Karpas-422 (cell line): ENCODE data around the gene HPS5. TPM values are rescaled to one million over a fixed set of nuclear protein-coding genes. Genes with fewer than 3 reads are reported as not detected.

Source experiments
- DNase-seq: peaks from one replicate; pipeline ENCODE4 v3.0.0-alpha.2; 2015
- H2AFZ ChIP-seq: fragments of 200-600 bp; sonication (generic); 2 replicates; pipeline ENCODE4 v1.6.1; 2014; ENCODE audit warnings: antibody characterized with exemption, low read length, mixed read lengths
- H3K27ac ChIP-seq: fragments of 200-600 bp; sonication (generic); 2 replicates; pipeline ENCODE4 v1.5.1; 2014; ENCODE audit warnings: mild to moderate bottlenecking, low read length, moderate library complexity
- H3K27me3 ChIP-seq: fragments of 200-600 bp; sonication (generic); 2 replicates; pipeline ENCODE4 v1.6.1; 2014; ENCODE audit warnings: low read length, mixed read lengths
- H3K36me3 ChIP-seq: fragments of 200-600 bp; sonication (generic); 2 replicates; pipeline ENCODE4 v1.6.1; 2014; ENCODE audit warnings: low read length, mixed read lengths; ENCODE audit not compliant: insufficient read depth
- H3K4me1 ChIP-seq: fragments of 200-600 bp; sonication (generic); 2 replicates; pipeline ENCODE4 v1.6.1; 2014; ENCODE audit warnings: mild to moderate bottlenecking, low read length, mixed read lengths
- H3K4me2 ChIP-seq: fragments of 200-600 bp; sonication (generic); 2 replicates; pipeline ENCODE4 v1.6.1; 2014; ENCODE audit warnings: low read length, low read depth, mild to moderate bottlenecking; ENCODE audit not compliant: poor library complexity, severe bottlenecking
- H3K4me3 ChIP-seq: fragments of 200-600 bp; sonication (generic); 2 replicates; pipeline ENCODE4 v1.5.1; 2014; ENCODE audit warnings: mild to moderate bottlenecking, antibody characterized with exemption, low read length, mixed read lengths
- H3K79me2 ChIP-seq: fragments of 200-600 bp; sonication (generic); 2 replicates; pipeline ENCODE4 v1.6.1; 2014; ENCODE audit warnings: mild to moderate bottlenecking, low read length, mixed read lengths
- H3K9ac ChIP-seq: fragments of 200-600 bp; sonication (generic); 2 replicates; pipeline ENCODE4 v1.6.0; 2014; ENCODE audit warnings: low read length
- H3K9me2 ChIP-seq: fragments of 200-600 bp; sonication (generic), shearing (Covaris generic); replicated peaks from 2 replicates; pipeline ENCODE4 v1.6.0; 2014; ENCODE audit warnings: mild to moderate bottlenecking, low read length, moderate library complexity; ENCODE audit not compliant: insufficient read depth
- H3K9me3 ChIP-seq: fragments of 300-700, 200-600 bp; sonication (generic); 2 replicates; pipeline ENCODE4 v1.6.1; 2014; ENCODE audit warnings: low read length, mixed read lengths
- H4K20me1 ChIP-seq: fragments of 200-600 bp; sonication (generic); 2 replicates; pipeline ENCODE4 v1.6.1; 2014; ENCODE audit warnings: mild to moderate bottlenecking, antibody characterized with exemption, low read length, low read depth; ENCODE audit not compliant: insufficient read depth
- total RNA-seq: library from RNA; depleted of rRNA; stranded (reverse); fragments of >200 nt; shearing (Covaris generic); gene quantifications from 2 replicates; pipeline ENCODE4 v1.2.3, GENCODE V29; 2014; ENCODE audit warnings: low replicate concordance

HPS5 gene
- total RNA-seq, 1 experiment from 2014 or later = 44.2 TPM

GRCh38 chr11:18364495-18365073 lies 42.6 kb upstream of the HPS5 start:
- Histone ChIP-seq H3K79me2 (no peaks in the 10 kb centered on the region), H3K9me2 (no peaks in the 10 kb centered on the region), H3K27ac (no peak overlapping the region), H3K9me3 (no peaks in the 10 kb centered on the region), H4K20me1 (no peaks in the 10 kb centered on the region), H3K4me2 (no peak overlapping the region), H3K9ac (no peak overlapping the region), H3K4me1 (no peaks in the 10 kb centered on the region), H3K36me3 (peaks cover 26% of the 10 kb centered on the region; the same call in 1 of the 2 replicates), H3K4me3 (no peak overlapping the region), H3K27me3 (no peaks in the 10 kb centered on the region), H2AFZ (no peak overlapping the region)
- DNase-seq = no peak

GRCh38 chr11:18361154-18361553 lies 39.2 kb upstream of the HPS5 start:
- no peaks in the 10 kb centered on the region for H4K20me1 ChIP-seq
- no peak overlapping the region for H3K4me2 ChIP-seq
- H3K9me3 ChIP-seq = no peaks in the 10 kb centered on the region
- DNase-seq = no peak
- H3K9ac ChIP-seq = no peak overlapping the region
- no peak overlapping the region for H3K27ac ChIP-seq
- H3K4me1 ChIP-seq = no peaks in the 10 kb centered on the region
- H3K36me3 ChIP-seq = peaks cover 37% of the 10 kb centered on the region; the same call in 1 of the 2 replicates
- H3K79me2 ChIP-seq = no peaks in the 10 kb centered on the region
- no peaks in the 10 kb centered on the region for H3K9me2 ChIP-seq
- H3K4me3 ChIP-seq = no peak overlapping the region
- no peaks in the 10 kb centered on the region for H3K27me3 ChIP-seq
- H2AFZ ChIP-seq = no peak overlapping the region

GRCh38 chr11:18358646-18359045 lies 36.7 kb upstream of the HPS5 start:
- no peaks in the 10 kb centered on the region for H3K27me3 ChIP-seq
- no peak overlapping the region for H2AFZ ChIP-seq
- H4K20me1 ChIP-seq = no peaks in the 10 kb centered on the region
- H3K9ac ChIP-seq = no peak overlapping the region
- no peak overlapping the region for H3K4me2 ChIP-seq
- no peaks in the 10 kb centered on the region for H3K9me2 ChIP-seq
- no peak overlapping the region for H3K4me3 ChIP-seq
- no peaks in the 10 kb centered on the region for H3K4me1 ChIP-seq
- DNase-seq = no peak
- peaks cover 24% of the 10 kb centered on the region; the same call in 1 of the 2 replicates for H3K36me3 ChIP-seq
- no peak overlapping the region for H3K27ac ChIP-seq
- no peaks in the 10 kb centered on the region for H3K79me2 ChIP-seq
- no peaks in the 10 kb centered on the region for H3K9me3 ChIP-seq

- Histone ChIP-seq H3K36me3 (peaks cover 35% of the 10 kb centered on the region), H3K9me3 (no peaks in the 10 kb centered on the region), H3K4me1 (no peaks in the 10 kb centered on the region), H3K9ac (no peak overlapping the region), H3K27me3 (no peaks in the 10 kb centered on the region), H3K79me2 (no peaks in the 10 kb centered on the region), H3K9me2 (no peaks in the 10 kb centered on the region), H3K4me3 (no peak overlapping the region), H3K27ac (no peak overlapping the region), H2AFZ (no peak overlapping the region), H3K4me2 (no peak overlapping the region), H4K20me1 (no peaks in the 10 kb centered on the region)
- no peak for DNase-seq
Observed at GRCh38 chr11:18352581-18352980, 30.6 kb upstream of the HPS5 start.

- Histone ChIP-seq H2AFZ (no peak overlapping the region), H3K4me2 (no peak overlapping the region), H3K79me2 (no peaks in the 10 kb centered on the region), H3K4me3 (no peak overlapping the region), H3K4me1 (no peaks in the 10 kb centered on the region), H3K27ac (no peak overlapping the region), H4K20me1 (no peaks in the 10 kb centered on the region), H3K36me3 (peaks cover 38% of the 10 kb centered on the region), H3K9me3 (no peaks in the 10 kb centered on the region), H3K9ac (no peak overlapping the region), H3K27me3 (no peaks in the 10 kb centered on the region), H3K9me2 (no peaks in the 10 kb centered on the region)
- DNase-seq = no peak
Observed at GRCh38 chr11:18347471-18348125, 25.7 kb upstream of the HPS5 start.

GRCh38 chr11:18332891-18333290 lies 11.0 kb upstream of the HPS5 start:
- Histone ChIP-seq H3K4me1 (no peaks in the 10 kb centered on the region), H3K36me3 (peaks cover 50% of the 10 kb centered on the region), H3K4me3 (no peak overlapping the region), H3K9me3 (no peaks in the 10 kb centered on the region), H3K79me2 (peaks cover 70% of the 10 kb centered on the region), H3K9ac (no peak overlapping the region), H3K27ac (no peak overlapping the region), H3K4me2 (no peak overlapping the region), H3K9me2 (no peaks in the 10 kb centered on the region), H2AFZ (no peak overlapping the region), H3K27me3 (no peaks in the 10 kb centered on the region), H4K20me1 (0 out of 2 replicates have a peak, but pooled peaks cover 3% of the 10 kb centered on the region)
- no peak for DNase-seq

GRCh38 chr11:18332302-18332701 lies 10.4 kb upstream of the HPS5 start:
- H3K4me3 ChIP-seq = no peak overlapping the region
- no peaks in the 10 kb centered on the region for H3K27me3 ChIP-seq
- no peak overlapping the region for H3K4me2 ChIP-seq
- H3K4me1 ChIP-seq = no peaks in the 10 kb centered on the region
- H4K20me1 ChIP-seq = 0 out of 2 replicates have a peak, but pooled peaks cover 3% of the 10 kb centered on the region
- H2AFZ ChIP-seq = no peak overlapping the region
- peaks cover 73% of the 10 kb centered on the region for H3K79me2 ChIP-seq
- H3K36me3 ChIP-seq = peaks cover 50% of the 10 kb centered on the region
- H3K9me2 ChIP-seq = no peaks in the 10 kb centered on the region
- H3K9ac ChIP-seq = no peak overlapping the region
- H3K9me3 ChIP-seq = no peaks in the 10 kb centered on the region
- H3K27ac ChIP-seq = no peak overlapping the region
- DNase-seq = no peak

- no peak overlapping the region for H3K9ac ChIP-seq
- no peak overlapping the region for H2AFZ ChIP-seq
- peaks cover 84% of the 10 kb centered on the region for H3K79me2 ChIP-seq
- H3K4me2 ChIP-seq = no peak overlapping the region
- H3K9me2 ChIP-seq = no peaks in the 10 kb centered on the region
- no peak overlapping the region for H3K4me3 ChIP-seq
- H3K36me3 ChIP-seq = peaks cover 50% of the 10 kb centered on the region
- H3K27me3 ChIP-seq = no peaks in the 10 kb centered on the region
- no peak for DNase-seq
- no peak overlapping the region for H3K27ac ChIP-seq
- no peaks in the 10 kb centered on the region for H3K9me3 ChIP-seq
- no peaks in the 10 kb centered on the region for H3K4me1 ChIP-seq
- 0 out of 2 replicates have a peak, but pooled peaks cover 3% of the 10 kb centered on the region for H4K20me1 ChIP-seq
Observed at GRCh38 chr11:18330921-18331320, 9.0 kb upstream of the HPS5 start.
